GM18517 (cell line): ENCODE measurements around the gene TAGAP.

Source experiments
- ATAC-seq: cut with Tn5 transposase; IDR thresholded peaks from one replicate; pipeline ENCODE4 v1.9.1; 2021; ENCODE audit warnings: mild to moderate bottlenecking, moderate library complexity; ENCODE audit not compliant: unreplicated experiment

Gene TAGAP

DNA sequence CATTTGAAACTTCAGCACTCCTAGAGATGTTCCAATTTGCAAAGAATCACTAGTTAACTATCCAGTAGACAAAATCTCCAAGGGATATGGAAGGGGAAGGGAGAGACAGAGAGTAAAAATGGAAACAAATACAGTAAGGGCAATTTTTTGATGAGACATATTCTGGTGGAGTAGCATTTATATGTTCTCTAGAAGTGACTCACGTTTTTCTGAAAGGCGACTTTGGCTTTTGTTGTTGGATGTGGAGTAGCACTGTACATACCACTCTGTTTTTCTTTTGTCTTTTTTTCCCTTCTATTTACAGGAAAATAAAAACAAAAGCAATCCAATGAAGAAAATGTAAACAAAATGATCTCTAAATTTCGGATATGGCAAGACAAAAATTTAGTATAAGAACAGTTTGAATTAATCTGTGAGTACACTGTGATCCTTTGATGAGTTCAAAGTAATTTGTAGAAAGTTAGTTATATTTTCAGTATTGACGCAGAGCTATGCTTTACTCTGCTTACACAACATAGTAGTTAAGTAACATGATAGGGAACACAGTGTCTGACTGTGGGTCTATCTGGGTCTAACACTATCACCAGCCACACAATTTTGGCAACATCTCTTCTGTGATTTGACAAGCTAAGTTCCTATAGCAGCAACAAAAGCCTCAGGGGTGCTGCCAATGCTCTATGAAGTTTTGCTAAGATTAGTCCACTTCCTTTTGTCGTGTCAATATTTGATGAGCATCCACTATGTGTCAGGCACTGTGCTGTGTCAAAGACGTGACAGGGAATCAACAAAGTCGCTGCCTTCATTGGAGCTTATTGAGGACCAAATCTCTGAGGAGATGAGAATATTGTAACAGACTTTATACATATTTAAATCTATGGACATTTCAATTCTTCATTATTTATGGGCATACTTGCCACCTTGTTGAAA is 27.3 kb upstream of the TAGAP start:
- ATAC-seq: no peak

- ATAC-seq: no peak
These were observed 24.2 kb upstream of the TAGAP start for GRCh38 chr6:159068904-159069578.

GRCh38 chr6:159067334-159067733 is 22.5 kb upstream of the TAGAP start:
- ATAC-seq: no peak

GRCh38 chr6:159066483-159066882 is 21.7 kb upstream of the TAGAP start:
- no peak for ATAC-seq

DNA sequence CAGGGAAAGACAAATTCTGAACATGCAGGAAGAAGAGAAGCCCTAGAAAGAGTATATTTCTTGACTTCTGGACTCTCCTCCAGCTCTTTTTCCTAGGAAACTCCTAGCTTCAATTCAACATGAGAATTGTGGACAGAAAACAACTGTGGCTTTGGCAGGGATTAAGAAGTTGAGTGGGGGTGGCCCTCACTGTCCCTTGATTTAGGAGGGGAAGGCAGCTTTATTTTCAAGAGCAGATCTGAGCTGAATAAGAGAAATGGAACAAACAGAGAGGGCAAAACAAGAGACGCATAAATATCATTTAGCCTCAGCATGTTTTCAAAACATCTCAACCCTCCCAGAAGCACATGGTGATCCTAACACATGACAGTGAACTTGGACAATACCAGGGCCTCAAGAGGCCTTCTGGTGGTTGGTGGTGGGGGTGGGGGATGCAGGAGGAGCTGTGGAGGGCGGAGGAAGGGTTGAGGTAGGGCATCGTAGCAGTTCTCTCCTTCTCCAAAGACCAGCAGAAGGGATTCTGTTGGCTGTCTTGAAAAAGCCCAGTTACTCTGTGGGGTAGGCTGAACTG is 21.1 kb upstream of the TAGAP start:
- ATAC-seq: no peak

- no peak for ATAC-seq
These were observed 20.3 kb upstream of the TAGAP start for GRCh38 chr6:159065091-159065490.

DNA sequence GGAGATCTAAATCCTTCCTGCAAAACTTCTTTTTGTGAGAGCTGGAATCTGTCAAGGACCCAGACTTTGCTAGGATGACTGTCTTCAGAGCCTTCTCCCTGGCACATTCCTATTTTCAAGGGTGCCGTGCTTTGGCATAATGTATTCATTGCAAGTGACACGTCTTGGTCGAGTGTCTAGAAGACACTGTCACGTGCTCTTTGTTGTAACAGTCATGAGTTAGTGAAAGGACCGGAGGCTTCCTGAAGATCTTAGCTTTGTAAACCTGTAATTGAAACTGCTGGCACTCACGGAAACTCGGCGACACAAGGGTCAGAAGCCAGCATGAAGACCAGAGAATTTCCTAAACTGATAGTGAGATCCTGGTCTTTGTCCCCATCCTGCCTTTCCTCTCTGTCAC is 19.7 kb upstream of the TAGAP start:
- ATAC-seq: no peak

DNA sequence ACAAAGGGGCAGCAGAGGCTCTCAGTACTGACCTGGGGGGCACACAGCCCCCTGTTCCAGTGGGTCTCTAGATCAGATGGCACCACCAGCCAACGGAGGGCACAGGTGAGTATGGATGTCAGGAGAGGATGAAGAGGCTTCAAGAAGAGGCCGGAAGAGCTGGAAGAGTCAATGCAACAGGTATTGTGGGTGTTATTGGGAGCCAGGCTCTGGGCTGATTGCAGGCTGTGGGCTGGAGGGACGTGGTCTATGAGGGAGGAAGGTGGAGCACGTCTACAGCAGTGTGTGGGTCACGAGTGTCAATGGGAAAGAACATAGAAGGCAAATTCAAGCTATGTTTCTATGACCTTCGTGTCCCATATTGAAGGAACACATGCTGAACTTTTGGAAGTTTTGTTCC is 18.8 kb upstream of the TAGAP start:
- no peak for ATAC-seq

DNA sequence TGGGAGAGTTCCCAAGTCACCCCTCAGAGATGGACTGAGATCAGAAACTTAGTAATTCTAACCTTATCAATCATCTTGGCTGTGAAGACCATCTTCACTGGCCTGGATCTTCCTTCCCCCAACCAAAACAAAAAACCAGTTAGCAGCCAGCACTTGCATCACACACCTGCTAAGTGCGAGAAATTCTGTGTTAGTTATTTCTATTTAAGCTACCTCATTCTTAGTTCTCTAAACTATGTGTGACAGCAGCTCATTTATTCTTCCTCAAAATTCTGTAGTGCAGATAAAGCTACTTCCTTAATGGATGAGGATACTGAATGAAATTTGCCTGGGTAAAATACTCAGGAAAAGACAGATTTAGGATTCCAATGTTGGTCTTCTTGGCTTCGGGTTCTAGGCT is 18.2 kb upstream of the TAGAP start:
- no peak for ATAC-seq

GRCh38 chr6:159062564-159062945 is 17.8 kb upstream of the TAGAP start:
- peak; percentile 53 for ATAC-seq

DNA sequence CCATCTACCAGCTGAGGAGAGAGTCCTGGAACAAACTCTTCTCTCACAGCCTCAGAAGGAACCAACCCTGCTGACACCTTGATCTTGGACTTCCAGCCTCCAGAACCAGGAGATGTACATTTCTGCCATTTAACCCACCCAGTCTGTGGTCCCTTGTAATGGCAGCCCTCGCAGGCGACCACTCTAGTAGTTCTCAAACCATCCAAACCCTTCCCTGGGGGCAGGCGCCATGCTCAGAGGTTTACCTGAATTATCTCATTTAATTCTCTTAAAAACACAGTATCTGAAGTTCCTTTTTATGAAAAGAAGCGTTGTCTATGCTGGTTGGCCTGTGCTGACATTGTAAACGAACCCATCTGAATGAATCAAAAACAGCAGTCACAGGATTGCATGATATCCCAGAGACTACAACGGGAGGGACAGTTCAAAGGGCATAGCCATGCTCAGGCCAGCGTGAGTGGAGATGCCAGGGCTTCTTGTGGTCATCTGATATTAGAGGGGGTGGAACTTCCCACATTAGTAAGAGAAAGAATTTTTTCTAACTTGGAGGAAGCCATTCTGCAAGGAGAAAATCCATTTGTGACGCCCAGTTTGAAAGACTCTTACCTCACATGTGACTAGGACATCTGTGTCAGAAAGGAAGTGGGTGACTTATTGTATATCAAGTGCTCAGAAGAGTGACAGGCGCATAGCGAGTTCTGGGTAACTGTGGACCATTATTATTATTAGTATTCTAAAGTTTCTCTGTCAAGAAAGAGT is 17.2 kb upstream of the TAGAP start:
- peak; percentile 41 for ATAC-seq

GRCh38 chr6:159061146-159061545 is 16.4 kb upstream of the TAGAP start:
- no peak for ATAC-seq

GRCh38 chr6:159059885-159060506 is 15.2 kb upstream of the TAGAP start:
- ATAC-seq: no peak

GRCh38 chr6:159059141-159059540 is 14.3 kb upstream of the TAGAP start:
- no peak for ATAC-seq

DNA sequence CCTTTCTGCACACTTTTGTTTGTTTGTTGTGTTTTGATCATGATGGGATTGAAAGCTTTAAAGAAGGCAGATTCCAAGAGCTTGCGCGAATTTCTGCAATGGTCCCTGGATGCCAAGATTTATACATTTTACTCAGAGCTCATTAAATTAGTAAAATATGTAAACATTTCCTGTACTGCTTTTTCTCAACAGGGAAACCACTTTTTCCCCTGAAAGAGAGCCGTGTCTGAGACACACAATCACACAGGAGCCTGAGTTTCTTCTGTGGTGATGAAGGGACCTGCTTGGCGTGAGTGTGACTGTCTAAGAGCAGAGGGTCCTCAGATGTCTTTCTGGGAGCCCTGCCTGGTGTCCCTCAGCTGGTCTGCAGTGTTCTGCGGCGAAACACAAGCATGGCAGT is 12.1 kb upstream of the TAGAP start:
- ATAC-seq: no peak

- no peak for ATAC-seq
These were observed 11.6 kb upstream of the TAGAP start for GRCh38 chr6:159056432-159056831.

DNA sequence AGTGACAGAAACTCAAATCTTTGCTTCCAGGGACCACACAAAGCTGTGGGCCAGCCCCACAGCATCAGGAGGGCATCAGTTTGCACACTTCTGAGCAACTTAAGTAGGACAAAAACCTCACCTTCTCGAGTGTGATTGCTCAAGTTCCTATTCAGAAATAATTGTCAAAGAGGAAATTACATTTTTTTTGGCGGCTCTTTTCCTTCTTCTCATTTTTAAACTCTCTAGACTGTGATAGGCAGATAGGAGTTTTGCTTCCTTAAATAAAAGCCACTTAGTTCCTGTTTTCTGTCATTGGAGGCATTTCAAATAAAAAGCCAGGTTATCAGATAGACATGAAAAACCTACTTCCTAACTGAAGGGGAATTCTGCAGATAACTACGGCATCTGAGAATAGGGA is 11.2 kb upstream of the TAGAP start:
- no peak for ATAC-seq

DNA sequence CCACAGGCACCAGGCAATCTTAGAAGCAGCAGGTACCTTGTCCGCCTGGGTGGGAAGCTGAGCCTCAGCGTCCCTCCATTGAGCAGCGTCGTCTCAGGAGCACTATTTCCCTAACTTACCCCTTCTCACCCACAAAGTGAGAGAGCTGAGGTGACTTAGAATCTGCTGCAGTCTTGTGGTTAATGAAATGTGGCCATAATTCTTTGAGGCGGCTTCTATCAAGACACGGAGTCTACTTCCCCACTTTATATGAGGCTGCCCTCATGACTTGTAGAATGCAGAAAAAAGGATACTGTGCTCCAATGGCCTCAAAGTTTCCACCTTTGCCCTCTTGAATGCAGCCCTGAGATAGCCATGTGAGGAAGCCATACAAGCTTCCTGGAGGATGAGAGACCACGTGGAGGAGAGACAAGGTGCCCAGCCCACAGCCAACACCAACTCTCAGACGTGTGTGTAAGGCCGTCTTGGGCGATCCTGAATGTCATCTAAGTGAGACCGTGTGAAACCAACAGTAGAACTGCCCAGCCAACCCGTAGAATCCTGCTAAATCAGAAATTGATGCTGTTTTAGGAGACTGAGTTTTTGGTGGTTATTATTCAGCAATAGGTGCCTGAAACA is 9.1 kb upstream of the TAGAP start:
- no peak for ATAC-seq

DNA sequence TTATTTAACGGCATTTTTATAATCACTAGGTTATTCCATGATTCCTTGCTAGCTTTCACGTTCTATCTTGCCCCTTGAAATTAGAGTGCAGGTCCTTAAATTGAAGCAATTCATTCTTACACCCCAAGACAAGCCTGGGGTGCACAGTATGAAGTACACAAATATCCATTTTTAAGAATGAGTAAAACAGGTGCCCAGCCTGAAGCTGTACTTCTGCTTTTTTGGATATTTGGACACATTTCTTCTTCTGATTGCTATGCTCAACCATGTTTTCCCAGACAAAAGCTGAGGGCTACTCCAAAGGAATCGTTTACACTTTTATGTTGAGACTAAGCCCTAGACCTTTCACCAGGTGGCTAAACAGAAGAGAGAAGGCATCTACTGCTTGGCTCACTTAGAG is 7.9 kb upstream of the TAGAP start:
- ATAC-seq: no peak

DNA sequence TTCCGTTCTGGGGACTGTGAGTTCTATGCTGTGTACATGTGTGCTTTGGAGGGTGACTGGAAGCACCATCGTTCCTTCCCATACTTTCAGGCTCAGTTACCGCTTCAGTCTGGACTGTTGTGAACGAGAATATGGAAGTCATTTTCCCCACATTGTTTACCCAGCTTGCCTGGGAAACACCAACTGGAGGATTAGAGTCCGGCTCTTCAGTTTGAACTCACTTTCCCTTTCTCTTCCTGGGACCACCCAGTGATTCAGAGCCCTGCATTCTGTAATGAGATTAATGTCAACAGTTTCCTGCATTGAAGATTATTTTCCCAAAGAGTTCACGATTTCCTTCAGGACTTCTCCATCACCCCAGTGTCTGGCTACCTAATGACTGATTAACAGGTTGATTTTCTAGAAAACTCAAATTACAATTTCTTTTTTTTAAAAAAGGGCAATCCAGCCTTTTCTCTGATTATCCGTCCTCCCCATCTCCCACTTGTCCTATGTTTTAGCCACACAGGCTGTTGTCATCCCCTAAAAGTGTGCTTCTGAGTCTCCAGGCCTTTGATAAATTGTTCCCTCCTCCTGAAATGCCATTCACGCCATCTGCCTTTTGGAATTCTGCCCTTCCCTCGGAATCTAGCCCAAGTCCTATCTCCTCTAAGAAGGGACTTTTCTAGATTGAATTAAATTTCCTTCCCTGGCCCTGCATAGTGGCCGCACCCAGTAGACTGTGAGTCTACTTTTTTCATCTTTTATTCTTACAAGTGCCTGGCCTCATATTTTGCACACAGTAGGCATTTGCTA is 3.3 kb upstream of the TAGAP start:
- ATAC-seq: no peak
